ENCODE measurements around the gene SOX1.

The SOX1 gene

DNA sequence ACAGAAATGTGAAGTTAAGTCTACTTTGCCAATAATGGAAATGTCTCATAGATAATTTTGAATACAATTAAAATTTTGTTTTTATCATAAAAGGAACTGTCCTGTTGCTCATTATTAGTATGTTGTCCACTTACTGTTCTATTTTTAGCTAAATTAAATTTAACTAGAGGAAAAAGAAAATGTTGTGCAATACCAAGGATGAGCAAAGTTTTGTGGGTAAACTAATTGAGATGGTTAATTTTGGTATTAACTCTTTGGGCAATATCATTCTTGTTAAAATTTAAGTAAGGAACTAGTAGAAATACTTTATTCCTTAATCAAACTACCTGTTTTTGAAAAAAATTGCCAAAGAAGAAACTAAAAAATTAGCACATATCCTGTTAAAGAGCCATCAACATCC lies 43.5 kb downstream of the SOX1 start:
- no peak for DNase-seq

DNA sequence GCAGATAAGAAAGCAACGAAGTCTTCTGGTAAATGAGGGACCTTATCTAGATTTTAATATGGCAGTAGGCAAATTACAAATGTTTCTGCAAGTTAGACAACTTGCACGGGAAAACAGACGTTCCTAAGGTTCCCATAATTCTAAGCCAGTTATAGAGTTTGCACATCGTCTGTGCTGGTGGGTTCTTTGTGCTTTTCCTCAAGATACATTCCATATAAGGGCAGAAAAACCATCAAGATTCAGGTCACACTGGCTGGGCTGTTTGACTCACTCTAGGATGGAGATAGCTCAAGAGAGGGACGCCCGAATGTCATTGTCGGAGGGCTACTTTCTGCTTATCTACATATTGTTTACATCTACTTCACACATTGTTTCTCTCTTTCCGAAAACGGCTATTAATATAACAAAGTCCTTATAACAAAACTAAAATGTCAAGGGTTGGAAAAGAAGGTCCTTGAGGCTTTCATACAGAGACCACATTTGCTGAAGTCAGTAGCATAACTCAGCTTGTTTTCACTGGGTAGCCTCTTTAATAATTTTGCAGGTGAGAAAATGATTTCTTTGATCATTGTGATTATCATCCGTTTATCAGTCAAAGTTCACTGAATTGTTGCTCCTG lies 44.4 kb downstream of the SOX1 start:
- DNase-seq = no peak

DNA sequence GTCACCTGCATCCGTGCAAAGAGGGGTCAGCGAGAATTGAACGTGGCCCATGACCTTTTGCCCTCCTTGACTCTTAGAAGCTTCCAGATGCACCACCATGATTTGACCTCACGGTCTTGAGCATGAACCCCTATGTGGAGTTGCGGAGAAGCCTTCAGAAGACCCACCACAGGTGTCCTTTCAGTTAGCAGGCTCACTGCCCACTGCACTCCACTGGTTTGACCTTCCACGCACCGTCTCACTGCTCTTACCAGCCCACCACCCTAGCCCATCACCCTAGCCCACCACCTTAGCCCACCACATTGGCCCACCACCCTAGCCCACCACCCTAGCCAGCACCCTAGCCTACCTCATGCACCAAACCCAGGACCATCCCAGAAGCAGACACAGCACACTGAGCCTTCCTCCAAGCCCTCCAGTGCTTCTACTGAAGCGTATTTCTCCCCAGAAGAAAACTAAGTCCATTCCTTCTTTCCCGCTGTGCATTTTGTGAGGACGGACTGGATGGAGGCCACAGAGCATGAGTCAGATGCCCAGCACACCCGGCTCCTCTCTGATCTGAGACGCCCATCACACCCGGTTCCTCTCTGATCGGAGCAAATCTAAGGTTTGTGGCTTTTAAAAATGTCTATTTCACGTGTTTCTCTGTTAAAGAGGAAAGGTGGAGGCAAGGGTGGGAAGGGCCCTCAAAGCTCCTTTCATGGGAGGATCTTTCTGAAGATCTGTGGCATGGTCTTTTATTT lies 45.8 kb downstream of the SOX1 start:
- no peak for DNase-seq

- no peak for DNase-seq
Observed at GRCh38 chr13:112113348-112113747, 46.4 kb downstream of the SOX1 start.

DNA sequence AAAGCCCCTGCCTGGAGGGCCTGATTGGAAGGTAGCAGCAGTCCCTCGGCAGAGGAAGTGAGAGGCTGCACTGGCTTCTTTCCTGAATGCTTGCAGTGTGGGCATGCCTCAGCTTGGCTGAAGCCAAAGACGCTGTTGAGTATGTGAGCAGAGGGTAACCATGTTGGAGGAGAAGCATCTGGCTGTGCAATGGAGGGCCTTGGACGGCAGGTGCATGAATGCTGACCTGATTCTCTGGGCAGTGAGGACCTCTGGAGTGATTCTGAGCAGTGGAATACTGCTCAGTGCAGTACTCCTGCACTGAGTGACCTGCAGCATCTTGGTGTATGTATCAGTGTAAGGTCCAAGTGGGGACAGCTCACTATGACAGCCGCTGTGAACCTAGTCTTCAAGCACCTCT lies 46.9 kb downstream of the SOX1 start:
- no peak for DNase-seq

DNA sequence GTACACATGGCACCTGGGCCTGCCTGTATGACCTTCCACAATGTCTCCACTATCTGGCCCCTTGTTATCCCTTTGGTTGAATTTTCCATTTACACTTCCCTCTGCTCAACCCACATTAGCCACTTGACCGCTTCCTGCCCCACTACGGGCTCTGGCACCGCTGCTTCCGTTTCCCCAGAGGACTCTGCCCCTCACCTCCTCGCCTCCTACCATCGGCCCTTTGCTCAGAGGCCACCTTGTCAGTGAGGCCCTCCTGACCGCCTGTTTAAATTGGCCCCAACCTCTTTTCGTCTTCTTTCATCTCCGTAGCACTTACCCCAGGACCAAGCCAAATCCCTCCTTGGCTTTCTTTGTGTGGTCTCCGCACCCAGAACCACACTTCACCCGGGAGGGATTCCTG lies 47.4 kb downstream of the SOX1 start:
- no peak for DNase-seq

GRCh38 chr13:112115403-112116091 lies 48.6 kb downstream of the SOX1 start:
- no peak for DNase-seq

DNA sequence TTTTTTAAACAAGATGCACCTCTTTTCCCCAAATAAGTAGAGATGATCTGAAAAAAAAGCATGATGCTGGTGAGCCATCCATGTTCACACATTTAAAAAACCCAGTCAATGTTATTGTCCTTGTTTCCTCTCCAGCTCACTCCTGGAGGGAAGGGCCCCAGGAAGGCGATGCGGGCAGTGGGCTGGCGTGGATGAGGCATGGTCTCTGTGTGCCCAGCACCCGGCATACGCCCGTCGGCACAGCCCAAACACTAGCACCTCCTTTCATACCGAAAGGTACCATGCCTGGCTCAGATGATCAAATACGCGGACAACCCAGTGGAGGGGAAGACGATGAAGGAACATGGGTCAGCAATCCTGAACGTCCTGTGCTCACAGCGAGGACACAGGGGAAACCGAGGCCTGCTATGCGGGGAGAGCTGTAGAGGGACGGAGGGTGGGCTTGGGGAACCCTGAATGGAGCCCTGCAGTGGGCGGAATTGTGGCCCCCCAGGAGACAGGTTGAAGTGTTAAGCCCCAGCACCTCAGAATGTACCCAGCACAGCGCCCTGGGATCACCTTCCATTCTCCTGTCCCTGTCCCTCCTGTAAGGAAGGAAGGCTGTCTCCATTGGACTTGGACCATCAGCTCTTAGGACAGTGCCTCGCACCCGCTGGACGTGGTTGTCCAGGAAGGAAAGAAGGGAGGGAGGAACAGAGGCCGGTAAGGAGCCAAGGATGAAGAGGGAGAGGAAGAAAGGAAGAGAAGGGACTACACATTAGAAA lies 49.4 kb downstream of the SOX1 start:
- DNase-seq = no peak

DNA sequence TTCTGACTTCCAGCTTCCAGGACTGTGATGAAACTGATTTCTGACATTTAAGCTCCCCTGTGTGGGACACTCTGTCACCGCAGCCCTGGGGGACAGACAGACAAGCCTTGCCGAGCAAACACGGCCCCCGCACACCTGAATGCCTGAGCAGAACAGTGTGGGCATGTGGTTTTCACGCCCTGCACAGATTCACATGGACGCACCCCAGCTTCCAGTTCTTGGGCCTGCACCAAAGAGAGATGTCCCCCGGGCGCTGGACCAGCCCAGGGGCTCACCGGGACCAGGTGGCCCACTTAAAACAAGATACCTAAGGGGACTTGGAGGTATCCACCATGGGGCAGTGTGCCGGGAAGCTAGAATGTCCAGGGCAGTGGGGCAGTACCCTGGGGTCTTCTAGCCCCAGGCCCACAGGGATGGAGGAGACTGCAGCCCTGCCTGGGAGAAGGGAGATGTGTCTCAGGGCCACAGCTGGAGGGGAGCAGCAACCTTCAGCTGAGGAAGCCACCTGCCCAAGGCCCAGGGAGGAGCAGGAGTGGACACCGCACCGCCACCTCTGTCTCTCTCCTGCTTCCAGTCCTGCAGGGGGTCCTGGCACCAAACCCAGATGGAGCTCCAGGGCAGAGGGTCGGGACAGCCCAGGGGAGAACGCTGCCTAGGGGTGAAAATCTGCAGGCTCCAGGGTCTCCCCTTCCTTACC lies 50.5 kb downstream of the SOX1 start:
- no peak for DNase-seq

GRCh38 chr13:112117955-112118302 lies 51.0 kb downstream of the SOX1 start:
- no peak for DNase-seq

- DNase-seq = no peak
Observed at GRCh38 chr13:112118451-112119064, 51.6 kb downstream of the SOX1 start.

- no peak for DNase-seq
Observed at GRCh38 chr13:112119192-112120030, 52.5 kb downstream of the SOX1 start.

DNA sequence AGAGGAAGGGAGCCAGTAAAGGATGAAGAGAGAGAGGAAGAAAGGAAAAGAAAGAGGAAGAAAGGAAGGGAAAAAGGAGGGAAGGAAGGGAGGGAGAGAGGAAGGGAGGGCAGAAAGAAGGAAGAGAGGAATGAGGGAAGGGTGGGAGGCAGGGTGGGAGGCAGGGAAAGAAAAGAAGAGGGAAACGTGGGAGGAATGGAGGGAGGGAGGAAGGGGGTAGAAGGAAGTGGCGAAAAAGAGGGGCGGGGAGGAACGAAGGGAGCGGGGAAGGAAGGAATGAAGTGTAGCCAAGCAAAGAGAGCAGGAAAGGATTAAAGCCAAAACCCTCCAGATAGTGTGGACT lies 53.1 kb downstream of the SOX1 start:
- DNase-seq = no peak

Measured in activated CD4-positive, alpha-beta T cell treated with anti-CD3 and anti-CD28 coated beads, Interleukin-2, Interleukin-6, amounts not matched to agents 100 ng/mL and 50 ng/mL, durations not matched to agents 16 hours and 8 hours (primary cell).